NOMO-1 treated with DMSO at 0.1 percent for 48 hours (cell line): Measurements from ENCODE around the gene EDA.

Experiments used
- DNase-seq: peaks from one replicate; lab custom pipeline; 2025; ENCODE audit not compliant: unreplicated experiment; lab: John Stamatoyannopoulos, UW

Gene EDA

GRCh38 chrX:69615779-69616456, at the start of gene EDA:
EDA (plus strand) TSS chrX:69616113.
- peak; percentile 14 for DNase-seq

- no peak for DNase-seq
Measured at GRCh38 chrX:69568828-69569227, 47.1 kb upstream of the EDA start.

GRCh38 chrX:69597399-69597798, 18.5 kb upstream of the EDA start:
- DNase-seq, result no peak

GRCh38 chrX:69600182-69600581, 15.7 kb upstream of the EDA start:
- no peak for DNase-seq

- DNase-seq, result no peak
Measured at GRCh38 chrX:69603566-69604194, 12.2 kb upstream of the EDA start.

GRCh38 chrX:69605521-69605920, 10.4 kb upstream of the EDA start:
- DNase-seq, result no peak

GRCh38 chrX:69607616-69608015, 8.3 kb upstream of the EDA start:
- no peak for DNase-seq

- DNase-seq, result no peak
Measured at GRCh38 chrX:69613946-69614345, 2.0 kb upstream of the EDA start.

GRCh38 chrX:69614886-69615285, 1.0 kb upstream of the EDA start:
- no peak for DNase-seq

GRCh38 chrX:69615342-69615741, 571 bp upstream of the EDA start:
- DNase-seq, result no peak

- DNase-seq, result no peak
Measured at GRCh38 chrX:69616457-69617203, 717 bp downstream of the EDA start.

GRCh38 chrX:69618803-69619202, 2.9 kb downstream of the EDA start:
- peak; percentile 13 for DNase-seq

GRCh38 chrX:69626129-69626528, 10.2 kb downstream of the EDA start:
- no peak for DNase-seq

- DNase-seq, result no peak
Measured at GRCh38 chrX:69627744-69628143, 11.8 kb downstream of the EDA start.

GRCh38 chrX:69630147-69630546, 14.2 kb downstream of the EDA start:
- no peak for DNase-seq

GRCh38 chrX:69664693-69665092, 48.8 kb downstream of the EDA start:
- DNase-seq, result no peak

- no peak for DNase-seq
Measured at GRCh38 chrX:69670001-69670555, 54.2 kb downstream of the EDA start.

GRCh38 chrX:69674891-69675290, 59.0 kb downstream of the EDA start:
- no peak for DNase-seq

- no peak for DNase-seq
Measured at GRCh38 chrX:69705818-69706217, 89.9 kb downstream of the EDA start.

- DNase-seq, result no peak
Measured at GRCh38 chrX:69718102-69718501, 102.2 kb downstream of the EDA start.

GRCh38 chrX:69724307-69724706, 108.4 kb downstream of the EDA start:
- DNase-seq, result no peak

- DNase-seq, result no peak
Measured at GRCh38 chrX:69740317-69740716, 124.4 kb downstream of the EDA start.
